NCI-H446 (cell line): Measurements from ENCODE around the gene MDM1.

Experiments
- DNase-seq, 2 experiments: peaks; one replicate each; lab custom pipeline; 2025; lab: John Stamatoyannopoulos, UW

The MDM1 gene, protein sequence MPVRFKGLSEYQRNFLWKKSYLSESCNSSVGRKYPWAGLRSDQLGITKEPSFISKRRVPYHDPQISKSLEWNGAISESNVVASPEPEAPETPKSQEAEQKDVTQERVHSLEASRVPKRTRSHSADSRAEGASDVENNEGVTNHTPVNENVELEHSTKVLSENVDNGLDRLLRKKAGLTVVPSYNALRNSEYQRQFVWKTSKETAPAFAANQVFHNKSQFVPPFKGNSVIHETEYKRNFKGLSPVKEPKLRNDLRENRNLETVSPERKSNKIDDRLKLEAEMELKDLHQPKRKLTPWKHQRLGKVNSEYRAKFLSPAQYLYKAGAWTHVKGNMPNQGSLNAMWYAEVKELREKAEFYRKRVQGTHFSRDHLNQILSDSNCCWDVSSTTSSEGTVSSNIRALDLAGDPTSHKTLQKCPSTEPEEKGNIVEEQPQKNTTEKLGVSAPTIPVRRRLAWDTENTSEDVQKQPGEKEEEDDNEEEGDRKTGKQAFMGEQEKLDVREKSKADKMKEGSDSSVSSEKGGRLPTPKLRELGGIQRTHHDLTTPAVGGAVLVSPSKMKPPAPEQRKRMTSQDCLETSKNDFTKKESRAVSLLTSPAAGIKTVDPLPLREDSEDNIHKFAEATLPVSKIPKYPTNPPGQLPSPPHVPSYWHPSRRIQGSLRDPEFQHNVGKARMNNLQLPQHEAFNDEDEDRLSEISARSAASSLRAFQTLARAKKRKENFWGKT

DNA sequence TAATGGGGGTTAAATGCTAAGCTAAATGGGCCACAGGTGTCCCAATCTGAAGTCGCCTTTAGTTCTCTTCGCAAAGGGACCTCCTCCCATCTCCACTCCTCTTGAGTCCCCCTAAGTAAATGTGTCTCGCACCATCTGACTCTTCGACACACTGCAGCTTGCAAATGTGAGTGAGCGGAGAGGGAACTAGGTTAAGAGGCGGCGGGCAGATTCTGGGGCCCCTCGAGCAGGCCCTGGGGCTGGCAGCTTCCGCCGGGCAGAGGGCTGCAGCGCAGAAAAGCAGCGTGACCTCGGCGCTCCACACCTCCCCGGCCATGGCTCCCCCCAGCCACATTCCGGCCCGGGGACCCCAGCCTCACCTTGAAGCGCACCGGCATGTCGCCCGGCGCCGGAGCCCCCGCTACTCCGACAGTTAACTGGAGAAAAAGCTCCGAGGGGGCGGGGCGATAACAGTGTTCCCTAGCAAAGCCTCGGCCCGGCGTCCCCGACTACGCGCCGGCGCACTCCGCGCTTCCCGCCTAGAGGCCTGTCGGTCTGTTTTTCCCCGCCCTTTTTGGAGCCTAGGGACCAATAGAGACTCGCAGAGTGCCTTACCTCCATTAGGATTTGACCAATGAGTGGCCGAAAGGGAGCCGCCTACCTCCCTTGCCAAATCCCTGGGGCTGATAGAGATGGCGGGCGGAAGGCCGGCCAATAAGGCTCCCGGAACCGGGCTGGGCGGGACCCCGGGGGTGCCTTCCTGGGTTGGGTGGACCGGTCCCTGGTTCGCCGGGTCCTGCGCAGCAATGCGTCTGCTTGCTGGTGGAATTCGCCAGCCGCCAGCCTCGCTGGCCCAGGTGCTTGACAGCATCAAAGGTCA, at the start of gene MDM1:
TSS of gene MDM1 (minus strand) at position 494 of the 859 bp plus-strand sequence. CDS start at position 377, 117 bp downstream.
- DNase-seq: peak; percentile 99

DNA sequence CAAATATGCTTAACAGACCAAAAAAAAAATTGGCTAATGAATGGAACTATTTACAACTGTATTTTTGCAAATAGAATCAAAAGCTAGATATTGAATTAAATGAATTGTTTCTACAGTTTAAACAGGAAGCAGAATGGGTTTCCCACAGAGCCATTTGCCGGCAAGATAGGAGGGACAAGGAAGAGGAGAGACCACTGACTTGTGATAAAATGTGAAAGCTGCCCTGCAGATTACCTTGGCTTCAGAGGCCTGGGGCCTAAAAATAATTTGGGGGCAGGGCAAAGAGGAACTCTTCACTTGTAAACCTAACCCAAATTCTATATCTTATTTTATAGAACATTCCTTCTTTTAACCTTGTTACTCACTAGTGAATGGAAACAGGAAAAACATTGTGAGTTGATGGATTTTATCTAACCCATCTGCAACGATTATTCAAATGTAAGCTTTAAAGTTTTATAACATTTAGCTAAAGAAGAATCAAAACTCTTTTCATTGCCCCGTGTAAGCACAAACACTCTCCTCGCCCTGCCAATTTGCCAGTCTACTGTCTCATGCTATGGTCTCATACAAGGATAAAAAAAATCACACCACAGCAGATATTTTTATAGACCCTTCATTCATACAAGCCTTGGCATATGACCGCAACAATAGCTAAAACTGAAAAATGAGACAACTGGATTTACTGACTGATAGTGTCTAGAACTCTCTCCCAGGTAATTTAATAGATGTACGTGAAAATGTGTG, 49.5 kb upstream of the MDM1 start:
- DNase-seq: no peak

DNA sequence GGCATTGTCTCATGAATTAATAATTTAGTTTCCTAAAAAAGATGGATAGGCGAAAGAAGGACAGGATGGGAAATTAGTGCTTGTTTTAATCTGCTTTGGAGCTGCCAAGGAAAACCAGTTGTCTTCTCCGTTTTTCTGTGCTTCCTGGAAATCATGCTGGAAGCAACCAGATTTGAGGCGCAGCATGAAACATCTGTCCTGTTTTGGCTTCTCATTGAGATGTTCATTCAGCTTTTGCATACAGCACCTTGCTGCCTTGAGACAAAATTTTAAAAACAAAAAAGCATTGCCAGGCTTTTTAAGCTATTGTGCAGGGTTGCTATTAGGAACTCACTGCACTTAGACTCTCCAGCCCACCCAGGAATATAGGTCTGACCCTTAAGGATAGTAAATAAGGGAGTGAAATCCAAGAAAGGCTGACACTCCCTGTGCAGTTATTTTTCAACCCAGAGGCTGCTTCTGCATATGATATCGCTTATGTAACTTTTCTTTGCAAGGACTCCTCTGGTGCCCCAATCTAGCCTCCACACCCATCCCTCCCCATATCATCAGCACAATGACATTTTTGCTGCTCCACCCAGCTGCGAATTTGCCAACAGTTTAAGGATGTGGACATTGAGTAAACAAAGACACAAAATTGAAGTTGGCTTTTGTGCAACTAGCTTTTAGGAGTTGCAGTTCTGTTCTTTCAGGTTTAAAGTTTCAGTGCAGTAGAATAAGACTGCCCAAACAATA, 46.9 kb upstream of the MDM1 start:
- DNase-seq: peak; percentile 20 to 52

DNA sequence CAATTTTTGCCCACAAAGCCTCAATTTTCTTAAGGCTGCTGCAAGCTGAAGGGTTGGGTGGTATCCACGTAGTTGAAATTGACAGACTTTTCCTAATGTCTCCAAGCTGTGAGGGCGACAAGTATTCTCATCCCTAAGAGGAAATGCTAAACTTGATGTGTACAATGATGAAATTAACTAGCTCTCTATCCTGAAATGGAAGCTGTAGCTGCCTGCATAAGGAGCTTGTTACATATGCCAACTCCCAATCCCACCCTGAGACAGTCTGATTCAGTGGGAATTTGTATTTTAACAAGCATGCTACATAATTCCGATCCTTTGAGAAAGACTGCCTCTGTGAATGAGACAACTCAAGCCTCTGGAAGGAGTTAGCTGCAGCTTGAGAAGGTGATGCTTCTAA, 45.7 kb upstream of the MDM1 start:
- DNase-seq: no peak

DNA sequence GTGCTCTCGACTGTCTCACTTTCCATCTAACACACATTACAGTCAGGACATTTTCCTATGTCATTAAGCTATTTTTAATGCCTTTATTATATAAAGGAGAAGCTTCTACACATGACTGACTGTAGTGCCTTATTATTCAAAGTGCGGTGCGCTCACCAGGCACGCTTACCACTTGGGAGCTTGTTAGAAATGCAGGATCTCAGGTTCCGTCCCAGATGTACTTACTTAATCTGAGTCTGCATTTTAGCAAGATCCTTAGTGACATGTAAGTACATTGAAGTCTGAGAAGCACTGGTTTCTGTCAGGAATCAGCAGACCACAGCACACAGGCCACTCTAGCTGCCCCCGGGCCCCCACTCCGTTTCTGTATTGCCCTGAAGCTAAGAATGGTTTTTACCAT, 44.7 kb upstream of the MDM1 start:
- no peak for DNase-seq

DNA sequence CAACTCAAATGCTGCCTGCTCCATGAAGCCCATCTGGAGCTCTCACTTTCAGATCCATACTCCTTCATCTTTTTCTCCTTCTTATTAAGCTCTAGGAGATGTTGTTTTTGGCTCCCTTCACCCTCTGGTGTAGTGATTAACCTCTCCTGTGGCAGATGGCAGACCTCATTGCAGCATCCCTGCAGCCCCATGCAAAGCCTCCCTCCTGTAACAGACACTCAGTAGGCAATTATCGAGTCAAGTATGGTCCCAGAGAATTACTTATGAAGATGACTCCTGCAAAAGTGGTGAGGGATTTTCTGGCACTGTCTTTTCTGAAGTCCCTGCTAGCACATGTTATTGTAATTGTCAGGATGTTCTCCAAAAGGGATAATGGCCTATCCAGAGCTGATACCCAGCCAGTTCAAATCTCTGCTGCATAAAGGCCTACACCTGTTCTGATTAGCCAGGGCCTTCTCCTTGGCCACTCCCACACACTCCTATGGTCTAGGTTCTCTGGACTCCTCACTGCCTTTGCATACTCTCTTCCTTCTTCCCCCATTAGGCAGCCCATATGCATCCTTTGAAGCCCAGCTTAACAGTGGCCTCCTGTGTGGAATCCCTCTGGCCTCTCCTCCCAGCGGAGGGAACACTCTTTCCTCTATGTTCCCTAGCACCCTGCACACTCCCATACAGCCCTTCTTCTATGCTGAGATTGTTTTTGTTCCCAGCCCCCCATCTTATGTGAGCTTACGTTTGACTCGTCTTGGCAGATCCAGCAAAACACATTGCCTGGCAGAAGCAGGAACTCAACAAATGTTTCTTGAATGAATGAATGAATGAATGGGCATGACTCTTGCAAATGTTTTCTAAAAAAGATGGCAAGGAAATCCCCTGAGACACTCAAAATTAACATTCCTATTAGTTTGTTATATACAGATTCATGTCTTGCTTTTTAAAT, 43.9 kb upstream of the MDM1 start:
- peak; percentile 97 to 99 for DNase-seq

DNA sequence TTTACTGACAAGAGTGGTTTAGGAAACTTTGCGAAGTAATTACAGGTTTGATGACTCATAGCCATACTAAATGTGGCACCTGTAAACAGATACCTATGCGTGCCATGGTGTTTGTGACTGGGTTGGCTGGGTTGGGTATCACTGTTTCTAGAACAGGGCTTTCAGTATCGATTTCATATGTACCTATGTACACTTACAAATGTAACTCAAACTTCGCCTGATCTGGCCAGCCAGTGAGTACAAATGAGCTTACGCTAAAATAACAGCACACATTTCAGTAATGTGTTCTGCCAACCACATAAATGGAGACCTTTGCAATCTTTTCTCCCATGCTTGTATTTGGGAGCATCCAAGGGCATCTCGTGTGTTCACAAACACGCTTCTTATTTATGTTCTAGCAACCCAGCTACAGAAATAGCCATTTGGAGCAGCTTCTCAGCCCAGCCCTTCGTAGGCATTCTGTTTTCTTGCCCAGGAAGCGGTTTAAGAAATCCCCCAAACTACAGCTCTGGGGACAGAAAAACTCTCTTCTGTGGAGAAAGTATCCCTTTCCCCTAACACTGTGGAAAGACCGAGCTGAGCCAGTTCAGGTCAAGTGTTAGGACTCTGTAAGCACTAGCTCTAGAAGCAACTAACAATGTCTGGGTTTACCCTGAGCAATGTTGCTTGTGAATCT, 42.3 kb upstream of the MDM1 start:
- no peak for DNase-seq

DNA sequence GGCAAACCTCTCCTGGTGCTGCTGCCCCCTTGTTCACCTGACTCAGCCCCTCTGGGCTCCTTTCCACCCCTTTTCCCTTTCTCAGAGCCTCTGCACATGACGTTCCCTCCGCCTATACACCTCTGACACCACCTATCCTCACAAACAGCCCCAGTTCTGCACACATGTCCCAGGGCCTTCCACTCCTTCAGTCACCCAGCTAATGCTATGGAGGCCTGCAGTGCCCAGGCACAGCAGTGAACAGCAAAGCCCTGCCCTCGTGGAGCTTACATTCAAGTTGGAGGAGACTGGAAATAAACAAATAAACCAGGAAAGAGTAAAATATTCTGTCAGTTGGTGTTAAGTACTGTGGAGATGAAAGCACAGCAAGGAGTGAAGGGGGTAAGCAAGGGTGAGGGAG, 38.5 kb upstream of the MDM1 start:
- no peak for DNase-seq

DNA sequence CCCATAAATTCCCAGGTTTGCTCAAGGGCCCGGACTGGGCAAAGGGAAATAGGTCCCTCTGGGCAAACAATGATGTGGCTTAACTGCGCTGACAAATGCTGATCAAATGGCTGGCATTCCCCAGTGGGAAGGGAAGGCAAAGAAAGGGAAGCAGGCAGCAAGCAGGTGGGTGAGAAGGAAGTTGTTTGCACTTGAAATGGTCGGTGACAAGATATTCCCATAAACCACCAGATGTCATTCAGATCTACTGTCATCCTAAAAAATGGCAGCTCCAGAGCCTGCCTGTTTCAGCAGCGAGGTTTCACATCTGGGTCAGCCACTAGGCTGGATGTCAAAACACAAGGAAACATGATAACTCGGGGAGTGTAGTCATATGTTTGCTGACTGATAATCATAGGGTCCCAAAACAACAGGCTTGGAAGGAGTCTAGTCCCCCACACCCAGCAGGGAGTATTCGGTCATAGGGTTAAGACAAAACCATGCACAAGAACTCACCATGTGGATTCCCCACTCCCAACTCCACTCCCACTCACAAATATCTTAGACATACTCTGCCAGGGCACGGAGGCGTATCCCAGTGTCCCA, 37.9 kb upstream of the MDM1 start:
- no peak for DNase-seq

DNA sequence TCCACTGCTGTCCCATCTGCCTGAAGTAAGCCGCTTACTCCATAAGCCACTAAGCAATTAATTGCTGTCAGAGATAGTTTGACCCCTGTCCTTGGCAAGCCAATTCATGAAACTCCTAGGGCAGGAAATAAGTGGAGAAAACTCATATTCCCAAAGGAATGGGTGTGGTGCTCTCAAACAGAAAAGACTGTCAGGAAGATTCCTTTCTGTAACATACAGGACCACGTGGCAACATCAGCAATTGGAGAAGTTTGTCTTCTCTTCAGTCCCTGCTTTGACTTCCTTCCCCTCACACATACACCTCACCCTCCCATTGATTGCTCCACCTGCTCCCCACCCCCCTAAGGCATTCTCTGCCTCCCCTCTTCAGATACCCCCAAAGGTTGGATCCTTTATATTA, 36.2 kb upstream of the MDM1 start:
- no peak for DNase-seq

DNA sequence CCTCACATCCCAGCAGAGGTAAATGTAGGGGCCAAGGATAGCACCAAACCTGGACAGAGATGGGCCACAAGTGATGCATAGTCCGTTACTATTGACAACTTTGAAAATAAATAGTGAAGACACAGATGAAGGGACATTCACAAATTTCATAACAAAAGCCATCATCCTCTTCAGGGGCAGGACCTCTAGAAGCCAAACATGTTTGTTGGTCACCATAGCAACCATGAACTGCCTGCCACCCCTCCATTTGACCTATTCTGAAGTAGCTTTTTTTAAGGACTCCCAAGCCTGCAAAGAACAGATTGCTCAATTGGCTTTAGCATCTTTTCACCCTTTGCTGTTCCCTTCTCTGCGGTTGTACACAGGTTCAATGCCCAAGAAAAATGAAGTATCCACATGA, 35.7 kb upstream of the MDM1 start:
- no peak for DNase-seq

DNA sequence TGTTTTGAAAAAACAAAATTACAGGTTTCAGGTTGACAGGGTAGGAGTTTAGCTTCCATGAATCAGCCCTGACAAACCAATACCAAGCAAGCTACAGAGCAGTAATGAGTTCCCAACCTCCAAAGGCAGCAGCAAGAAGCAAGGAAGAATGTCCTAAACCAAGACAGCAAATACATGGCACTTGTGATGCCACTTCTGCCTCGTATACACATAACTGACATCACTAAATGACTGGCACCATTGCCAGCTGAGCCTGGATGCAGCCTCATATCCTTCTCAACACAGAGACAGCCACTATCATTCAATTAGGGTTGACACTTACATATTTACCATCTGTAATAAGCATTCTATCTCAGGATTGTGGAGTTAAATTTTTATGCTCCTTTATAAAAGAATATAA, 35.0 kb upstream of the MDM1 start:
- DNase-seq: no peak

DNA sequence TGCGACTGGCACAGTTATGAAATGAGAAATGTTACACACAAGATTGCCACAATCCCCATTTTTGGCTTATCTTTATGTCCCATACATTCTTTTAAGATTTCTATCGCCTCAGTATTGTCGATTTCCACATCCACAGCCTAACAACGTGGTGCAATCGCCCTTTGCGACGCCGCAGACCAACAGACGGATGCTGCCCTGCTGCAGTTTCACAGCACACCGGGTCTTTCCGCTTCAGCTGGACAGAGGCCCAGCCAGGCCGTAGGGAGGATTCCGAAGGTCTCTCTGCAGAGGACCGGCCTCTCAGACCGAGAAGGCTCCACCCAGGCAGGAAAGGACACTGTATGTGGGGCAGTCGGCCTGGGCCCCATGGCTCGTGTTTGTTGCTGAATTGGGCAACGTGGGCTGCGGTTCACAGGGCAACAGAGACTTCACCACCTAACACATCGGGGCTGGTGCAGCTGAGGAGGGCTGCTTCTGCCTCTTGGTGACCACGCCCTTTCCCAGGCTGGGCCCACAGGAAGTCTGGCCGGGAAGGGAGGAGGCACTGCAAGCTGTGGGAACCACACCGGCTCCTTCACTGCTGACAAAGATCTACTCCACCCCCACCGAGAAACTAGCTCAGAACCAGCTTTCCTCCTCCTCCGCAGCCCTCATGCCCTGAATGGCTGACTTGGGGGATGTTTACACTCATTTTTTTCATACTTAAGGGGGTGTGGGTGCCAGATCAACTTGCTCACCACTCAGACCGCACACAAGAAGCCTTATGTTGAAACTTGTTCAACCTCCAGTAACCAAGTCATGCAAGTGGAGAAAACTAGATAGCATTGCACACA, 32.9 kb upstream of the MDM1 start:
- no peak for DNase-seq

DNA sequence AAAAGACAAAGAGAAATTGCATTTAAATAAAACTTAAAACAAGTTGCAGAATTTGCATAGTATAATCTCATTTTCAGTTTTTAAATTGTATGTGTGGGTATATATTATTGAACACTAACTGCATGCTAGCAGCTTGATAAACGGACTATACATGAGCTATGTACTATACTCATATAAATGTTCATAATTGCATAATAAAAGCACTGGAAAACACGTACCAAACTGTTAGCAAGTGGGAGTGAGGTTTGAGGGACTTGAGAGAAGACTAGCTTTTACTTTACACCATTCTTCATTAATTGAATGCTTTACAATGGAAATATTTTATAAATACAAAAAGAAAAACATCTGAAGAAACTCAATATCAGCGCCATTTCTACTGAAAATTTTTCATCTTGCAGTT, 32.2 kb upstream of the MDM1 start:
- no peak for DNase-seq

DNA sequence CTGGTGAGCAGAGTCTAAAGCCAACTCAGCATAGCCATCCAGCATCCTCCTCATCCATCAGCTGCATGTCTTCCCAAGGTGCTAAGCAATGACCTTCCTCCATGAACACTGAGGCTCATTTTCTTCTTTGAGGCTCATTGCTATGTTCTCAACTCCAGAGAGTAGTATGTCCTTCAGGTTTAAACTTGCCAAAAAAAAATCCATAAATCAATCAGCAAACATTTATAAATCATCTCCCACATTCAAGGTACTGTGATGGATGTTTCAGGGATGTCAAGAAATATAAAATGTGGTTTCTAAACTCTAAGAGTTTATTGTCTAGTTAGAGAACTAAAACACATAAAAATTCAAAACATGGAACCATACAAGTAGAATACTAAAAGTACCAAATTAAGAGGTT, 29.8 kb upstream of the MDM1 start:
- no peak for DNase-seq

DNA sequence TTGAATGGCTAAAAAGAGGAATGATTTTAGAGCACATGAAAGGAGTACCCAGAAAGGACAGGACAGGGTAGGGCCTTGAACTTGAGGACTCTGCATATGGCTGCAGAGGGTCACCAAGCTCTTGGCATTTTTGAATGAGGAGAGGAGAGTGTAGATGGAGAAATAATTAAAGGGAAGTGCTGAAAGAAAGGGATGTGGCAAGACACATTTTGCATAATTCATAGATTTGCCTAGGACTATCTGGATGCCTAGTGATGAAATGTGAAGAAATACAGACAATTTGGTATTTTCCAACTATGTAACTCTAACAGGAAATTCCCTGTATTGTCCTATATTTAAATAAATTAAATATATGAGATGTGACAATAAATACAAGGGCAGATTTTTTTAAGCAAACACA, 27.5 kb upstream of the MDM1 start:
- DNase-seq: no peak

DNA sequence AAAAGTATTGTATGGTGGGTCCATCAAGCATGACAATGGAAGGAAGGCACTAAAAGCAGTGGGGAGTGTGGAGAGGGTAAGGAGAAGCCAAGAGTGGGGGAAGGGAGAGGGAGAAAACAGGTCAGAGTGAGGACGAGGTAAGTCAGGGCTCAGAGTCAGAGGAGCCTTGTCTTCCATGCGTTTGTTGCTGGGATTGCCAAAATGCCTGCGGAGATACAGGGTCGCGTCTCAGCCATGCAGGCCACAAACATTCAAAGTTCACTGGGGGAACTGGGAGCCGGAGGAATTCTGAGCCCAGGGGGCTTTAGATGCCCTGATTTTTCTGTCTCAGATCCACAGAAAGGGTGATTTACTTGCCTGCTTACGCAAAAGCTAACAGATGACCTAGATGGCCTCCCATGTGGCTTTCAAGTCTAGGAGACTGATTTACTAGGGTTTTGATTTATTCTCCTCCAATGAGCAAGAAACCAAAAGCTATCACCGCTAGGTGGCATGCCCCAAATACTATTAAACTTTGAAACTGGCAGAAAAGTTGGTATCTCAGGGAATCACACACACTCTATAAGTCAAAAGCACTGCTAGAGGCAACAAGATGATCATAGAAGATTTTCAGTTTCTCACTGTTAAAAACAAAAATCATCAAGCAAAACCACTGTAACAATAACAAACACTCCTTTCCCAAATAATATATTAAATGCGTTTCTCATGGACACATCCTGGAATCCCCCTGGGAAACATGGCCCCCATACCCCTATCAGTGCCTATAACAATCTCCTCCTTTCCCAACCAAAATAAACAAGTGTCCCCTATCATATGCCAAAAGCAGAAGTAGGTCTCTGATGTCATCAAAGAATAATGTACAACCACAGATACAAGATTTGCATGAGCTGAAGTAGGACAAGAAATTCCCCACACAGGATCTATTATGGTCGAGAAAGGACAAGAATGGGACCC, 26.6 kb upstream of the MDM1 start:
- peak; percentile 80 to 89 for DNase-seq
